HepG2 (cell line): ENCODE results near the gene AFAP1. TPM values are rescaled to one million over a fixed set of nuclear protein-coding genes. Genes with fewer than 3 reads are reported as not detected.

Source experiments
- AHDC1 ChIP-seq: sonication (generic); formaldehyde crosslinking; IDR thresholded peaks from 2 replicates; pipeline ENCODE4 v1.5.1; 2020; ENCODE audit warnings: mild to moderate bottlenecking, missing genetic modification reagents, borderline replicate concordance
- ARNT ChIP-seq: fragments of 450-650 bp; IDR thresholded peaks from 2 replicates; pipeline ENCODE4 v1.6.1; 2017
- ETS1 ChIP-seq: sonication (generic); formaldehyde crosslinking; IDR thresholded peaks from 2 replicates; pipeline ENCODE4 v1.4.0; 2020; ENCODE audit warnings: missing genetic modification reagents
- FOSL1 ChIP-seq: sonication (generic); formaldehyde crosslinking; IDR thresholded peaks from 2 replicates; pipeline ENCODE4 v1.9.0; 2021; ENCODE audit warnings: missing genetic modification reagents, borderline replicate concordance
- FOXK2 ChIP-seq: fragments of 450-650 bp; IDR thresholded peaks from 2 replicates; pipeline ENCODE4 v1.6.1; 2016
- GATAD2A ChIP-seq: IDR thresholded peaks from 2 replicates; pipeline ENCODE4 v1.6.1; 2016
- HNRNPH1 ChIP-seq: fragments of 200-400 bp; formaldehyde crosslinking; optimal IDR thresholded peaks from 2 replicates; pipeline ENCODE3; 2017; ENCODE audit warnings: mild to moderate bottlenecking, low read depth, low read length
- KDM5B ChIP-seq: sonication (generic); formaldehyde crosslinking; IDR thresholded peaks from 2 replicates; pipeline ENCODE4 v1.4.0; 2020; ENCODE audit warnings: missing genetic modification reagents, mild to moderate bottlenecking, borderline replicate concordance
- KDM6A ChIP-seq: IDR thresholded peaks from 2 replicates; pipeline ENCODE4 v1.6.1; 2016; ENCODE audit warnings: low read depth
- MEF2D ChIP-seq: sonication (generic); formaldehyde crosslinking; IDR thresholded peaks from 2 replicates; pipeline ENCODE4 v1.5.1; 2020; ENCODE audit warnings: mild to moderate bottlenecking, missing genetic modification reagents
- MEIS2 ChIP-seq: sonication (generic); formaldehyde crosslinking; IDR thresholded peaks from 2 replicates; pipeline ENCODE4 v1.9.0; 2021; ENCODE audit warnings: mild to moderate bottlenecking, missing genetic modification reagents
- PHF5A ChIP-seq: IDR thresholded peaks from one replicate; pipeline ENCODE4 v1.6.1; 2018; ENCODE audit warnings: low read depth, missing genetic modification reagents; ENCODE audit not compliant: unreplicated experiment
- POLR2AphosphoS2 ChIP-seq: IDR thresholded peaks from 2 replicates; pipeline ENCODE4 v1.6.1; 2011; ENCODE audit warnings: low read depth, low read length, improper control_type of control experiment
- POLR2G ChIP-seq: fragments of 200-400 bp; formaldehyde crosslinking; IDR thresholded peaks from 2 replicates; pipeline ENCODE4 v1.6.1; 2018; ENCODE audit warnings: mild to moderate bottlenecking, low read depth, low read length, moderate library complexity
- PPARG ChIP-seq: conservative IDR thresholded peaks from 2 replicates; pipeline ENCODE4 v1.6.1; 2016; ENCODE audit warnings: missing biosample characterization, missing genetic modification reagents
- RNF2 ChIP-seq: fragments of 450-650 bp; conservative IDR thresholded peaks from 2 replicates; pipeline ENCODE4 v1.6.1; 2016; ENCODE audit warnings: low read depth
- RORA ChIP-seq: sonication (generic); formaldehyde crosslinking; IDR thresholded peaks from 2 replicates; pipeline ENCODE4 v1.5.0; 2020; ENCODE audit warnings: mild to moderate bottlenecking, missing genetic modification reagents, moderate library complexity
- TCF7L2 ChIP-seq: IDR thresholded peaks from 2 replicates; pipeline ENCODE4 v1.6.1; 2011; ENCODE audit warnings: mild to moderate bottlenecking, low read depth, low read length, moderate library complexity
- TEAD2 ChIP-seq: sonication (generic); formaldehyde crosslinking; IDR thresholded peaks from 2 replicates; pipeline ENCODE4 v1.9.0; 2021; ENCODE audit warnings: missing genetic modification reagents
- TGIF2 ChIP-seq: IDR thresholded peaks from 2 replicates; pipeline ENCODE4 v1.6.1; 2016; ENCODE audit warnings: control low read depth, missing compliant biosample characterization
- ZBTB3 ChIP-seq: sonication (generic); formaldehyde crosslinking; IDR thresholded peaks from 2 replicates; pipeline ENCODE4 v1.4.0; 2020; ENCODE audit warnings: low read depth, mild to moderate bottlenecking, moderate library complexity, missing genetic modification reagents, borderline replicate concordance
- ZFP37 ChIP-seq: sonication (generic); formaldehyde crosslinking; IDR thresholded peaks from 2 replicates; pipeline ENCODE4 v1.4.0; 2020; ENCODE audit warnings: missing genetic modification reagents, borderline replicate concordance
- ZNF12 ChIP-seq: sonication (generic); formaldehyde crosslinking; IDR thresholded peaks from 2 replicates; pipeline ENCODE4 v1.5.0; 2020; ENCODE audit warnings: missing genetic modification reagents
- ZNF17 ChIP-seq: sonication (generic); formaldehyde crosslinking; IDR thresholded peaks from 2 replicates; pipeline ENCODE4 v1.5.0; 2020; ENCODE audit warnings: mild to moderate bottlenecking, missing genetic modification reagents
- ZNF207 ChIP-seq: fragments of 450-650 bp; IDR thresholded peaks from 2 replicates; pipeline ENCODE4 v1.6.1; 2016; ENCODE audit warnings: antibody characterized with exemption, borderline replicate concordance
- ZNF264 ChIP-seq: sonication (generic); formaldehyde crosslinking; IDR thresholded peaks from 2 replicates; pipeline ENCODE4 v1.4.0; 2020; ENCODE audit warnings: missing genetic modification reagents
- ZNF33B ChIP-seq: sonication (generic); formaldehyde crosslinking; IDR thresholded peaks from 2 replicates; pipeline ENCODE4 v1.5.1; 2020; ENCODE audit warnings: mild to moderate bottlenecking, missing genetic modification reagents
- ZNF724P ChIP-seq: sonication (generic); formaldehyde crosslinking; IDR thresholded peaks from 2 replicates; pipeline ENCODE4 v1.8.0; 2022; ENCODE audit warnings: missing genetic modification reagents, borderline replicate concordance
- polyA plus RNA-seq, 8 experiments: library from polyadenylated mRNA; depleted of rRNA in 3 of 8; stranded (reverse) in 7 of 8; unstranded in 1 of 8; fragments of >200 nt; fragmentation: Illumina TruSeq in 4 of 8; extraction: Trizol in 4 of 8; gene quantifications; 2 replicates each; pipeline versions ENCODE4 v1.2.1 to v1.2.3, GENCODE V29; 2011 to 2016; ENCODE audit warnings: low read depth in 4 of 8, missing spikeins in 1 of 8, mixed read lengths in 1 of 8; ENCODE audit not compliant: insufficient read depth in 1 of 8
- total RNA-seq, 5 experiments: library from RNA; depleted of rRNA; stranded (reverse); fragments of >200 nt; fragmentation: Illumina TruSeq; extraction: Trizol; gene quantifications; 2 replicates each; pipeline ENCODE4 v1.2.3, GENCODE V29; 2016; ENCODE audit warnings: low read depth in 1 of 5

AFAP1 gene
- total and polyA plus RNA-seq, 2 of the 13 experiments (the other 11 are each of a cell fraction or from before 2014, with no cell fraction given) = 2.5 TPM

- TF ChIP-seq ZNF724P (CRISPR knock-in tag) (no peak), ZBTB3 (no peak), POLR2AphosphoS2 (no peak), KDM6A (CRISPR knock-in tag) (peak; percentile 40; the same call in 1 of the 2 replicates), RORA (CRISPR knock-in tag) (no peak), ZNF17 (CRISPR knock-in tag) (no peak), ARNT (no peak), ZNF12 (CRISPR knock-in tag) (peak; percentile 84), MEIS2 (CRISPR knock-in tag) (no peak), ETS1 (no peak), ZNF33B (no peak), ZNF207 (no peak), FOXK2 (peak; percentile 61; the same call in 1 of the 2 replicates), TCF7L2 (no peak), PPARG (CRISPR knock-in tag) (peak; percentile 45; the same call in 1 of the 2 replicates), POLR2G (no peak), RNF2 (no peak), FOSL1 (no peak), HNRNPH1 (no peak), ZFP37 (CRISPR knock-in tag) (no peak), PHF5A (CRISPR knock-in tag) (no peak), ZNF264 (CRISPR knock-in tag) (no peak), MEF2D (CRISPR knock-in tag) (0 out of 2 replicates have a peak, but pooled peaks have one; percentile 11), TEAD2 (CRISPR knock-in tag) (no peak), AHDC1 (CRISPR knock-in tag) (no peak; the same call in 1 of the 2 replicates), TGIF2 (CRISPR knock-in tag) (peak; percentile 67), KDM5B (CRISPR knock-in tag) (no peak), GATAD2A (CRISPR knock-in tag) (peak; percentile 92)
These were observed 133.9 kb downstream of the AFAP1 start (continued) for GRCh38 chr4:7805533-7806337.
